H1 (cell line): ENCODE results near the gene GTPBP6. TPM values are rescaled to one million over a fixed set of nuclear protein-coding genes. Genes with fewer than 3 reads are reported as not detected.

Experiments used
- BACH1 ChIP-seq: IDR thresholded peaks from 2 replicates; pipeline ENCODE4 v1.6.1; 2012; ENCODE audit warnings: low read length, improper control_type of control experiment
- CHD2 ChIP-seq: IDR thresholded peaks from 2 replicates; pipeline ENCODE4 v1.6.1; 2012; ENCODE audit warnings: low read length, improper control_type of control experiment
- FOSL1 ChIP-seq: IDR thresholded peaks from 2 replicates; pipeline ENCODE4 v1.6.1; 2011; ENCODE audit warnings: mild to moderate bottlenecking, low read depth, low read length, moderate library complexity; ENCODE audit not compliant: insufficient read depth
- GTF2F1 ChIP-seq: IDR thresholded peaks from 2 replicates; pipeline ENCODE4 v1.6.1; 2012; ENCODE audit warnings: low read depth, low read length, improper control_type of control experiment, borderline replicate concordance
- KDM4A ChIP-seq: IDR thresholded peaks from one replicate; pipeline ENCODE4 v1.7.1; 2012; ENCODE audit warnings: low read depth, mild to moderate bottlenecking, moderate library complexity, low read length, inconsistent platforms; ENCODE audit not compliant: severe bottlenecking
- KDM5A ChIP-seq: fragments of 200-600 bp; IDR thresholded peaks from 2 replicates; pipeline ENCODE4 v1.7.1; 2012; ENCODE audit warnings: mild to moderate bottlenecking, low read length, inconsistent platforms, mixed read lengths
- POLR2AphosphoS5 ChIP-seq: IDR thresholded peaks from 2 replicates; pipeline ENCODE4 v1.6.1; 2011; ENCODE audit warnings: low read depth, low read length
- RFX5 ChIP-seq: IDR thresholded peaks from 2 replicates; pipeline ENCODE4 v1.6.1; 2011; ENCODE audit warnings: low read depth, low read length, improper control_type of control experiment, borderline replicate concordance
- RXRA ChIP-seq: IDR thresholded peaks from 2 replicates; pipeline ENCODE4 v1.6.1; 2011; ENCODE audit warnings: low read depth, mild to moderate bottlenecking, low read length, moderate library complexity; ENCODE audit not compliant: insufficient read depth
- SP2 ChIP-seq: IDR thresholded peaks from 2 replicates; pipeline ENCODE4 v1.6.1; 2012; ENCODE audit warnings: mild to moderate bottlenecking, low read length, inconsistent platforms
- TEAD4 ChIP-seq: IDR thresholded peaks from 2 replicates; pipeline ENCODE4 v1.6.1; 2012; ENCODE audit warnings: low read depth, low read length, inconsistent platforms, mixed read lengths
- polyA plus RNA-seq, 7 experiments: library from polyadenylated mRNA; depleted of rRNA in 3 of 7; stranded (reverse) in 5 of 7; unstranded in 2 of 7; fragments of >200 nt in 5 of 7; fragments of 200-250 nt in 2 of 7; gene quantifications; 1 replicate in 5 of 7; 2 replicates in 1 of 7; 4 replicates in 1 of 7; pipeline versions ENCODE4 v1.2.1 to v1.2.3, GENCODE V29; 2011 to 2013; ENCODE audit warnings: missing spikeins in 2 of 7, mixed read lengths in 2 of 7
- total RNA-seq: library from RNA; stranded (reverse); fragmentation: NEBNext Ultra II Directional; extraction: Animal tissue kit (Norgen Biotek cat#: 25700); gene quantifications from 2 replicates; pipeline ENCODE4 v1.2.1, GENCODE V29; 2021

The GTPBP6 gene
- total and polyA plus RNA-seq, 2 of the 8 experiments (the other 6 are each of a cell fraction or from before 2014, with no cell fraction given): 33.9 to 57.1 TPM

DNA sequence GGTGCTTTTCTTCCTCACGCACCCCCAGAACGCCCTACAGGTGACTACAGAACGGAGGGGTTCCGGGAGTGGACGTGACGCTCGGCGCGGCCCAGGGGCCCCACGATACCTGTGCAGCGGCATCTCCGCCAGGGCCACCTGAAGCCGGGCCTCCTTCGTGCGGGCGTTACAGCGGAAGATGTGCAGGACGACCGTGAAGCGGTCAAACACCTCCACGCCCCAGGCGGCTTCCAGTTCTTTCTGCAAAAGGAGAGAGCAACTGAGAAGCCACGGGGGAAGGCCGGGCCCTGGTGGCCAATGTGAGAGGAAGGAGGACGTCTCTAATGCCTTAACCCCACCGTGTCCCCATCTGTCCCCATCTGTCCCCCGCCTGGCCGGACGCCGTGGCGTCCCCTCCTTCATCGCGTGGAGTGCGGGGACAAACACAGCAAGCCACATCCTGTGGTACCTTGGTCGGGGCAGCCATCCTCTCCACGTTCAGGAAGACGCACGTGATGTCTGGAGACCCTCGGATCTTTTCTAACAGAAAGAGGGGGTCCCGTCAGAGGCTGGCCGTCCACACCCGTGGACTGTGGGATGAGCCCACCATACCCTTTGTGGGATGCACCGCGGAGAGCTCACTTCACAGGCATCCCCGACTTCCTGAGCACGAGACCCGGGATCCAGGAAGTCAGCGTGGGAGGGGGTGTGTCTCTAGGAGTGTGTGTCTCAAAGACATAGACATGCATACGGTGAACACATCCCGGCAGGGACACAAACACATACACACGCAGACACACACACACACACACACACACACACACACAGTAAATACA, 3.6 kb downstream of the GTPBP6 start (continued):
- TF ChIP-seq BACH1 (no peak), FOSL1 (no peak), KDM4A (no peak), RXRA (no peak), CHD2 (no peak), RFX5 (no peak), POLR2AphosphoS5 (no peak), SP2 (no peak), TEAD4 (no peak), GTF2F1 (no peak), KDM5A (no peak)
